ENCODE results near the gene NBPF3.

NBPF3 gene

DNA sequence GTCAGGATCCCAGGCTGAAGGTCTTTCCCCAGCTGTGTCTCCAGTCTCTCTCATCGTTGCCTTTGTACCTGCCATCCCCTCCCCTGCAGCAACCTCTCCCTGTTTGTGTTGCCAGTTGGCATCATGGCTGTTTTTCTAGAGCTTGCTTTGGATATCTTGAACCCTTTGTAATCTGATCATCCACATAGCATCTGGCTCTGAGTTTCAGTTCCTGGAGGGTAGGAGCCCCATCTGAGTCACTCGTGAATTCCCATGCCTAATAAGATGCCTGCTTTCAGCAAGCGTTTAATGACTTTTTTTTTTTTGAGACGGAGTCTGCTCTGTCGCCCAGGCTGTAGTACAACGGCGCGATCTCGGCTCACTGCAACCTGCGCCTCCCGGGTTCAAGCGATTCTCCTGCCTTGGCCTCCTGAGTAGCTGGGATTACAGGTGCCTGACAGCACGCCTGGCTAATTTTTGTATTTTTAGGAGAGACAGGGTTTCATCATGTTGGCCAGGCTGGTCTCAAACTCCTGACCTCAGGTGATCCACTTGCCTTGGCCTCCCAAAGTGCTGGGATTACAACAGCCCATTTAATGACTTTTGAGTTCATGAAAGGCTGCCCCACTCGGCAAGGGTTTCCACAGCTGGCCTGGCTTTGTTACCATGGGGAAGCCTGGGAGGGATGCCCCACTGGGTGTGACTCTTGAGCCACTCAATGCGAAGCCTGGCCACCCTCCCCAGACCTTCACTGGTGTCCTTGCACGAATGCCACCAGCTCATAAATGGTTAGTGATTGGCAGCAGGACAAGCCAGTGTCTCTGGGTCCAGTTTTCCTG, 81.2 kb downstream of the NBPF3 start:
- TF ChIP-seq, protein P1, sequence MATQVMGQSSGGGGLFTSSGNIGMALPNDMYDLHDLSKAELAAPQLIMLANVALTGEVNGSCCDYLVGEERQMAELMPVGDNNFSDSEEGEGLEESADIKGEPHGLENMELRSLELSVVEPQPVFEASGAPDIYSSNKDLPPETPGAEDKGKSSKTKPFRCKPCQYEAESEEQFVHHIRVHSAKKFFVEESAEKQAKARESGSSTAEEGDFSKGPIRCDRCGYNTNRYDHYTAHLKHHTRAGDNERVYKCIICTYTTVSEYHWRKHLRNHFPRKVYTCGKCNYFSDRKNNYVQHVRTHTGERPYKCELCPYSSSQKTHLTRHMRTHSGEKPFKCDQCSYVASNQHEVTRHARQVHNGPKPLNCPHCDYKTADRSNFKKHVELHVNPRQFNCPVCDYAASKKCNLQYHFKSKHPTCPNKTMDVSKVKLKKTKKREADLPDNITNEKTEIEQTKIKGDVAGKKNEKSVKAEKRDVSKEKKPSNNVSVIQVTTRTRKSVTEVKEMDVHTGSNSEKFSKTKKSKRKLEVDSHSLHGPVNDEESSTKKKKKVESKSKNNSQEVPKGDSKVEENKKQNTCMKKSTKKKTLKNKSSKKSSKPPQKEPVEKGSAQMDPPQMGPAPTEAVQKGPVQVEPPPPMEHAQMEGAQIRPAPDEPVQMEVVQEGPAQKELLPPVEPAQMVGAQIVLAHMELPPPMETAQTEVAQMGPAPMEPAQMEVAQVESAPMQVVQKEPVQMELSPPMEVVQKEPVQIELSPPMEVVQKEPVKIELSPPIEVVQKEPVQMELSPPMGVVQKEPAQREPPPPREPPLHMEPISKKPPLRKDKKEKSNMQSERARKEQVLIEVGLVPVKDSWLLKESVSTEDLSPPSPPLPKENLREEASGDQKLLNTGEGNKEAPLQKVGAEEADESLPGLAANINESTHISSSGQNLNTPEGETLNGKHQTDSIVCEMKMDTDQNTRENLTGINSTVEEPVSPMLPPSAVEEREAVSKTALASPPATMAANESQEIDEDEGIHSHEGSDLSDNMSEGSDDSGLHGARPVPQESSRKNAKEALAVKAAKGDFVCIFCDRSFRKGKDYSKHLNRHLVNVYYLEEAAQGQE (IDR thresholded peaks at IDR 0.05; ENCODE audit: insufficient read depth in 1 of 2, low read depth in 2 of 2, low read length in 2 of 2): no peak
- TF ChIP-seq FOXP2 (optimal IDR thresholded peaks at IDR 0.05; ENCODE audit: borderline replicate concordance, extremely low read depth, extremely low read length, insufficient read depth) (no peak), SIN3A (IDR thresholded peaks at IDR 0.05; ENCODE audit: borderline replicate concordance, insufficient read depth, low read length) (no peak), POLR2AphosphoS5 (IDR thresholded peaks at IDR 0.05; ENCODE audit: low read depth, low read length) (no peak), TAF1 (IDR thresholded peaks at IDR 0.05; ENCODE audit: borderline replicate concordance, insufficient read depth, low read length) (no peak)

DNA sequence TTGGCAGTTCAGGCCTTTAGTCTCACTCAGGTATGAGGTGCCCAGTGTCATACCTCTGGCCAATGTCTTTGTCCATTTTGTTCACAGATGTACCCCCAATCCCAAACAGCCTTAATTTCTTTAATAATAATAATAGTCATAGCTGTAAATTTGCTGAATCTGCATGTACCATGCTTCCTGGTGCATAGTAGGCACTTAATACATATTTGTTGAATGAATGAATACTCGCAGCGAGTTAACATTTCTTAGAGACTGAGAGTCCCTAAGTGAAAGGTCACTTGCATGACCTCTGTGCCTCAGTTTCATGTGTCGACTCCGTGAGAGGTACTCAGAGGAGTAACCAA, 81.8 kb downstream of the NBPF3 start:
- TF ChIP-seq SIN3A (IDR thresholded peaks at IDR 0.05; ENCODE audit: borderline replicate concordance, insufficient read depth, low read length): no peak
- no peak for TF ChIP-seq POLR2AphosphoS5 (IDR thresholded peaks at IDR 0.05; ENCODE audit: low read depth, low read length)
- TF ChIP-seq, protein P1 (IDR thresholded peaks at IDR 0.05; ENCODE audit: insufficient read depth in 1 of 2, low read depth in 2 of 2, low read length in 2 of 2): no peak
- TF ChIP-seq FOXP2 (optimal IDR thresholded peaks at IDR 0.05; ENCODE audit: borderline replicate concordance, extremely low read depth, extremely low read length, insufficient read depth): no peak
- TF ChIP-seq TAF1 (IDR thresholded peaks at IDR 0.05; ENCODE audit: borderline replicate concordance, insufficient read depth, low read length): no peak

DNA sequence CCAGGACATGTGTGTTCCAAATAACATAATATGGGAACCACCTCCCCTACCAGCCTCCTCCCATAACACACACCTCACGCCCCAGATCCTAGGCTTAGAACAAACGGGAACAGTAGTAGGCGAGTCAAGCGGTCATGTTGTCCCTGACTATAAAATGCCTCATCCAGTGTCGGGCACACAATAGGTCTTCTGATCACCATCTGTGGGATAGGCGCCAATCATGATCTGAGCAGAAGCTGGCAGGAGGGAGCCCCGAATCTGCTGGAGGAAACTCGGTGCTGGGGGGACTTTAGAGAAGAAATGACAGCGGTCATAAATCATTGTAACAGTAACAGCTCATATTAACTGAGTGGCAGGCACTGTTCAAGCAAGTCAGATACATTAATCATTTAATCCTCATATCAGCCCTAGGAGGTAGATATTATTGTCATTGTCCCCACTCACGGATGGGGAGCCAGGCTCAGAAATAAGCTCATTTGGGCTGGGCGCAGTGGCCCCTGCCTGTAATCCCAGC, 82.6 kb downstream of the NBPF3 start:
- TF ChIP-seq SIN3A (IDR thresholded peaks at IDR 0.05; ENCODE audit: borderline replicate concordance, insufficient read depth, low read length) (no peak), TAF1 (IDR thresholded peaks at IDR 0.05; ENCODE audit: borderline replicate concordance, insufficient read depth, low read length) (no peak), POLR2AphosphoS5 (IDR thresholded peaks at IDR 0.05; ENCODE audit: low read depth, low read length) (no peak), FOXP2 (optimal IDR thresholded peaks at IDR 0.05; ENCODE audit: borderline replicate concordance, extremely low read depth, extremely low read length, insufficient read depth) (no peak)
- TF ChIP-seq, protein P1 (IDR thresholded peaks at IDR 0.05; ENCODE audit: insufficient read depth in 1 of 2, low read depth in 2 of 2, low read length in 2 of 2): no peak

DNA sequence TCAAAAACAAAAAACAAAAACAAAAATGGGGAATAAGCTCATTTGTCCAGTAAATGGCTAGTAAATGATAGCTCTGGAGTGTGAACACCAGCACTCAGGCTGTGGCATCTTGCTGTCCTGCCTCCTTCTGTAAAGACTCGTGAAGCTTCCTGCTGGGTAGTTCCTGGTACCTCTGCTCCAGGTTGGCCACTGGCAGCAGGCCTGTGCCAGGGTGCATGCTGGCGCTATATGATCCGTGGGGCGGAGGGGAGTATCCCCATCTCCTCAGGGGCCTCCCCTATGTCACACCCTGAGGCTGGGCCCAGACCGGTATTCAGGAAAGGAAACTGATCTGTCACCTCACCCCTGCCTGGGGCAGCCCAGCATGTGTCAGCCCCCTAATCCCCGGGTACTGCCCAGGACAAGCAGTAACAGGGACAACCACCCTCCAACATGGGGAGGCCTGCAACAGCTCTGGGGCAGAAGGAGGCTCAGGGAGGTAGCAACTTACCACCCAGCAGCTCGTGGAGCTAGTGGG, 83.4 kb downstream of the NBPF3 start:
- TF ChIP-seq FOXP2 (optimal IDR thresholded peaks at IDR 0.05; ENCODE audit: borderline replicate concordance, extremely low read depth, extremely low read length, insufficient read depth) (no peak), TAF1 (IDR thresholded peaks at IDR 0.05; ENCODE audit: borderline replicate concordance, insufficient read depth, low read length) (no peak), SIN3A (IDR thresholded peaks at IDR 0.05; ENCODE audit: borderline replicate concordance, insufficient read depth, low read length) (no peak), POLR2AphosphoS5 (IDR thresholded peaks at IDR 0.05; ENCODE audit: low read depth, low read length) (no peak)
- TF ChIP-seq, protein P1 (IDR thresholded peaks at IDR 0.05; ENCODE audit: insufficient read depth in 1 of 2, low read depth in 2 of 2, low read length in 2 of 2): no peak

Data from PFSK-1 (cell line).